Muscle layer of duodenum (tissue), 2 donors: ENCODE measurements around the gene FANK1.
"Not testable (repeated sequence)": the region's sequence is repeated elsewhere in the genome, so short reads cannot be mapped to it uniquely, and the experiment has no call there.

Experiments used
- H3K27ac ChIP-seq: one replicate; pipeline ENCODE4 v1.7.0; 2013; ENCODE audit warnings: mild to moderate bottlenecking, low read length
- H3K27me3 ChIP-seq: one replicate; pipeline ENCODE4 v1.7.0; 2013; ENCODE audit warnings: low read depth, mild to moderate bottlenecking, control low read depth, low read length
- H3K36me3 ChIP-seq, 2 donors: one replicate each; pipeline ENCODE4 v1.7.0; 2013; ENCODE audit warnings: low read length in 2 of 2, control low read depth in 1 of 2, mild to moderate bottlenecking in 1 of 2; ENCODE audit not compliant: insufficient read depth in 2 of 2, control insufficient read depth in 1 of 2
- H3K4me1 ChIP-seq, 2 donors: one replicate each; pipeline ENCODE4 v1.7.0; 2013; ENCODE audit warnings: low read length in 2 of 2, mild to moderate bottlenecking in 2 of 2, control low read depth in 1 of 2, moderate library complexity in 1 of 2; ENCODE audit not compliant: insufficient read depth in 2 of 2, control insufficient read depth in 1 of 2
- H3K4me3 ChIP-seq, 2 donors: one replicate each; pipeline ENCODE4 v1.7.0; 2013; ENCODE audit warnings: low read length in 2 of 2, low read depth in 1 of 2, mild to moderate bottlenecking in 1 of 2
- H3K9me3 ChIP-seq, 2 donors: one replicate each; pipeline ENCODE4 v1.7.0; 2013; ENCODE audit warnings: low read length in 2 of 2, control low read depth in 1 of 2, mild to moderate bottlenecking in 1 of 2; ENCODE audit not compliant: control insufficient read depth in 1 of 2
- donor health status: healthy.

Gene FANK1

GRCh38 chr10:125913277-125913676 lies 16.9 kb downstream of the FANK1 start:
- not testable (repeated sequence) for H3K27ac ChIP-seq, H3K4me3 ChIP-seq, H3K4me1 ChIP-seq, H3K27me3 ChIP-seq, H3K9me3 ChIP-seq, H3K36me3 ChIP-seq

- no peak overlapping the region for H3K27ac ChIP-seq
- H3K4me1 ChIP-seq = no peaks in the 10 kb centered on the region
- no peak overlapping the region for H3K4me3 ChIP-seq
- H3K27me3 ChIP-seq = no peaks in the 10 kb centered on the region
- H3K9me3 ChIP-seq = no peaks in the 10 kb centered on the region
- H3K36me3 ChIP-seq = no peaks in the 10 kb centered on the region
These were observed 20.6 kb downstream of the FANK1 start for GRCh38 chr10:125916977-125917376.

DNA sequence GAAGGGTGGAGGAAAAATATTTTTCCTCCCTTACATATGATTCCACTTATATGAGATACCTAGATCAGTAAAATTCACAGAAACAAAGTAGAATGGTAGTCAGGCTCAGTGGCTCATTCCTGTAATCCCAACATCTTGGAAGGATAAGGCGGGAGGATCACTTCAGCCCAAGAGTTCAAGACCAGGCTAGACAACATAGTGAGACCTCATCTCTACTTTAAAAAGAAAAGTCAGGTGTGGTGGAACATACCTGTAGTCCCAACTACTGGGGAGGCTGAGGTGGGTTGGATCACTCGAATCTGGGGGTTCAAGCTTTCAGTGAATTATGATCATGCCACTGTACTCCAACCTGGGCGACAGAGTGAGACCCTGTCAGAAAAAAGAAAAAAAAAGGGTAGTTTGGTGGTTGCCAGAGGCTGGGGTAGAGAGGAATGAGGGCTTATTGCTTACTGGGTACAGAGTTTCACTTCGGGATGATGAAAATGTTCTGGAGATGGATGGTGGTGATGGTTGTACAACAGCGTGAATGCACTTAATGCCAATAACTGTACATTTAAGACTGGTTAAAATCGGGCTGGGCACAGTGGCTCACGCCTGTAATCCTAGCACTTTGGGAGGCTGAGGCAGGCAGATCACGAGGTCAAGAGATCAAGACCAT lies 21.5 kb downstream of the FANK1 start:
- H3K9me3 ChIP-seq, H3K4me3 ChIP-seq, H3K4me1 ChIP-seq, H3K27me3 ChIP-seq, H3K36me3 ChIP-seq, H3K27ac ChIP-seq: not testable (repeated sequence)

- H3K4me3 ChIP-seq, H3K9me3 ChIP-seq, H3K36me3 ChIP-seq, H3K4me1 ChIP-seq, H3K27me3 ChIP-seq, H3K27ac ChIP-seq: not testable (repeated sequence)
These were observed 25.4 kb downstream of the FANK1 start for GRCh38 chr10:125921643-125922306.

DNA sequence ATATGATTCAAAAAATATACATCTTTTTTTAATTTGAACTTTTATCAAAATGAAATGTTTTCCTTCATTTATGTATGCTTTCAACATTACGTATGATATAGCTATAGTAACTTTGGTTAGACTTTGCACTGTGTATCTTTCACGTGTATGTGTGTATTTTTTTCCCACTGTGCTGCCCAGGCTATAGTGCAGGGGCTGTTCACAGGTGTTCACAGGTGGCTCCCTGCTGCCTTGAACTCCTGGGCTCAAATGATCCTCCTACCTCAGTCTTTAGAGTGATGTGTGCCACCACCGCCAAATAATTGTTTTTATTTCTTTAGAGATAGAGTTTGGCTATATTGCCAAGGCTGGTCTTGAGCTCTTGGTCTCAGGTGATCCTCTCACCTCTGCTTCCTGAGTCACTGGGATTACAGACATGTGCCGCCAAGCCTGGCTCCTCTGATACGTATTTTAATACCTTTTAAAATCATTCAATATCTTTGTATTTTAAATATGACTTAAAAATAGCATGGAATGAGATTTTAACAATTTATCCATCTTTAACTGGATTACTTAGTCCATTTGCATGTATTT lies 29.0 kb downstream of the FANK1 start:
- Histone ChIP-seq H3K9me3 (no peaks in the 10 kb centered on the region), H3K4me3 (no peak overlapping the region), H3K27me3 (no peaks in the 10 kb centered on the region), H3K4me1 (no peaks in the 10 kb centered on the region), H3K27ac (no peak overlapping the region), H3K36me3 (no peaks in the 10 kb centered on the region)

- no peaks in the 10 kb centered on the region for H3K27me3 ChIP-seq
- no peaks in the 10 kb centered on the region for H3K9me3 ChIP-seq
- H3K4me1 ChIP-seq = no peaks in the 10 kb centered on the region
- no peak overlapping the region for H3K27ac ChIP-seq
- no peak overlapping the region for H3K4me3 ChIP-seq
- no peaks in the 10 kb centered on the region for H3K36me3 ChIP-seq
These were observed 29.9 kb downstream of the FANK1 start for GRCh38 chr10:125926247-125926646.

GRCh38 chr10:125927265-125927664 lies 30.9 kb downstream of the FANK1 start:
- H3K27me3 ChIP-seq, H3K9me3 ChIP-seq, H3K4me1 ChIP-seq, H3K27ac ChIP-seq, H3K36me3 ChIP-seq, H3K4me3 ChIP-seq: not testable (repeated sequence)

DNA sequence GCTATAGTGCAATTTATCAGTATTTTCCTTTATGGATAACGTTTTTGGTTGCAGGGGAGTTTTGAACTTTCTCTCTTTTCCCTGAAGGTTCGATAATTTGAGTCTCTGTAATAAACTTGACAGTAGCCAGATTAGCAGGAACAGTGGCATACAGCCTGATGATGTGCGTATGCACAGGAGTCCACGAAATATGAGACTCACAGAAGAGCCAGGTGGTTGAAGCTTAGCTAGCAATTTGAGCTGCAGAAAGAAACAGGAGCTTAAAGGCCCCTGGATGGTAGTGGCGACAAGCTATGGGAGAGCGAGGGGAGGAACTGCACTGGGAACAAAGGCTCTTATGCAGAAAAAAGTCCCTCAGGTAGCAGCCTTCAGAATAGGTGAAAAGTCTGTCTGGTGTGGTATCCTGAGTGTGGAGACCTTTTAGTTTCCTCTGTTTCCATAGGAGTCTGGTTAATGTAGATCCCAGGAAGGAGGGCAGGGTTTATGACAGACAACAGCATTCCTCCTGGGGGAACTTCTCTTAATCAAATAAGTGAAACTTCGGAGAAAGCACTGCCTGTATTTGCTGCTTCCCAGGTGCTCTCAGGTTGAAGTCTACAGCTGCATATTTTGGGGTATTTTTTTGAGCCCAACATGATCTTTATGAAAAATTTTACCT lies 32.7 kb downstream of the FANK1 start:
- Histone ChIP-seq H3K36me3 (no peaks in the 10 kb centered on the region), H3K27me3 (no peaks in the 10 kb centered on the region), H3K9me3 (no peaks in the 10 kb centered on the region), H3K4me3 (no peak overlapping the region), H3K4me1 (no peaks in the 10 kb centered on the region), H3K27ac (no peak overlapping the region)

DNA sequence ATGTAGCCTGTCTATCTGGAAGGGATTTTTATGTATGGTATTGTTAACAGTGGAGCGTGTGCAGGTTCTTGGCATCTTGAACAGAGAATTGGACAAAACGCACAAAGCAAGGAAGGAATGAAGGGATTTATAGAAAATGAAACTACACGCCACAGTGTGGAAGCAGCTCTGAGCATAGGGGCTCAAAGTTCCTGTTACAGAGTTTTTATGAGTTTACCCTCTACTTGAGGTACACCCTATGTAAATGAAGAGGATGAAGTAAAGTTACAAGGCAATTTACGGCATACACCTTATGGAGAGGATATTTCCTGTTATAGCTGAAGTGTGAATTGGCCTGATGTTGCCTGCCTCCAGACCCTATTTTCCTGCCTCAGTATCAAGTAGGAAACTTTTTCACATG lies 33.3 kb downstream of the FANK1 start:
- no peaks in the 10 kb centered on the region for H3K4me1 ChIP-seq
- H3K36me3 ChIP-seq = no peaks in the 10 kb centered on the region
- H3K9me3 ChIP-seq = no peaks in the 10 kb centered on the region
- H3K4me3 ChIP-seq = no peak overlapping the region
- H3K27me3 ChIP-seq = no peaks in the 10 kb centered on the region
- no peak overlapping the region for H3K27ac ChIP-seq

DNA sequence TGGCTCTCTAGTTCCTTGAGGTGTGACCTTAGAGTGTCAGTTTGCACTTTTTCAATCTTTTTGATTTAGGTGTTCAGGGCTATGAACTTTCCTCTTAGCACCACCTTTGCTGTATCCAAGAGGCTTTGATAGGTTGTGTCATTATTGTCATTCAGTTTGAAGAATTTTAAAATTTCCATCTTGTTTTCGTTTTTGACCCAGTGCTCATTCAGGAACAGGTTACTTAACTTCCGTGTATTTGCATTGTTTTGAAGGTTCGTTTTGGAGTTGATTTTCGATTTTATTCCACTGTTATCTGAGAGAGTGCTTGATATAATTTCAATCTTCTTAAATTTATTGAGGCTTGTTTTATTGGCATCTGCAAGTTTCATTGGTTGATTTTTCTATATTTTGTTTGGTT lies 37.3 kb downstream of the FANK1 start:
- H3K4me3 ChIP-seq = no peak overlapping the region
- H3K27ac ChIP-seq = no peak overlapping the region
- H3K4me1 ChIP-seq = no peaks in the 10 kb centered on the region
- no peaks in the 10 kb centered on the region for H3K36me3 ChIP-seq
- H3K27me3 ChIP-seq = no peaks in the 10 kb centered on the region
- H3K9me3 ChIP-seq = no peaks in the 10 kb centered on the region

GRCh38 chr10:125936331-125936730 lies 40.0 kb downstream of the FANK1 start:
- H3K27me3 ChIP-seq = no peaks in the 10 kb centered on the region
- no peak overlapping the region for H3K27ac ChIP-seq
- no peaks in the 10 kb centered on the region for H3K36me3 ChIP-seq
- no peaks in the 10 kb centered on the region for H3K4me1 ChIP-seq
- H3K9me3 ChIP-seq = no peaks in the 10 kb centered on the region
- H3K4me3 ChIP-seq = no peak overlapping the region
